NCI-H1417 treated with DMSO at 0.1 percent for 48 hours (cell line): ENCODE data around the gene ALKBH1.
A peak's percentile ranks its signal among the peaks of the same experiment; 100 is the strongest.
"Not testable (repeated sequence)": the region's sequence is repeated elsewhere in the genome, so short reads cannot be mapped to it uniquely, and the experiment has no call there.

Source experiments
- DNase-seq: peaks from one replicate; lab custom pipeline; 2025; lab: John Stamatoyannopoulos, UW

Gene ALKBH1

GRCh38 chr14:77707724-77708408, at the start of gene ALKBH1, which contains the start of gene SLIRP:
Gene ALKBH1 (minus strand): TSS chr14:77708023. CDS start chr14:77708004, 19 bp downstream.
Gene SLIRP (plus strand): TSS chr14:77708103. CDS start chr14:77708112, 9 bp downstream.
- DNase-seq: peak; percentile 18

- no peak for DNase-seq
These were observed 45.1 kb upstream of the ALKBH1 start for GRCh38 chr14:77752799-77753516.

- no peak for DNase-seq
These were observed 44.4 kb upstream of the ALKBH1 start for GRCh38 chr14:77752266-77752665.

- DNase-seq: not testable (repeated sequence)
These were observed 39.6 kb upstream of the ALKBH1 start for GRCh38 chr14:77747425-77747824.

GRCh38 chr14:77746064-77746702, 38.4 kb upstream of the ALKBH1 start:
- no peak for DNase-seq

- DNase-seq: no peak
These were observed 33.6 kb upstream of the ALKBH1 start for GRCh38 chr14:77741438-77741837.

GRCh38 chr14:77738559-77739250, 30.9 kb upstream of the ALKBH1 start:
- DNase-seq: no peak

GRCh38 chr14:77730976-77731497, 23.2 kb upstream of the ALKBH1 start:
- no peak for DNase-seq

GRCh38 chr14:77722301-77722700, 14.5 kb upstream of the ALKBH1 start:
- no peak for DNase-seq

GRCh38 chr14:77721437-77721836, 13.6 kb upstream of the ALKBH1 start:
- DNase-seq: no peak

GRCh38 chr14:77717608-77718305, 9.9 kb upstream of the ALKBH1 start:
- no peak for DNase-seq

- DNase-seq: no peak
These were observed 7.1 kb upstream of the ALKBH1 start for GRCh38 chr14:77714926-77715325.

- no peak for DNase-seq
These were observed 2.5 kb upstream of the ALKBH1 start for GRCh38 chr14:77710364-77710763.

- DNase-seq: no peak
These were observed 1.6 kb upstream of the ALKBH1 start for GRCh38 chr14:77709412-77709811.

GRCh38 chr14:77708749-77709148, 926 bp upstream of the ALKBH1 start:
- no peak for DNase-seq

GRCh38 chr14:77707355-77707723, 484 bp downstream of the ALKBH1 start:
- no peak for DNase-seq

- DNase-seq: no peak
These were observed 16.6 kb downstream of the ALKBH1 start for GRCh38 chr14:77691259-77691658.

- DNase-seq: no peak
These were observed 25.7 kb downstream of the ALKBH1 start for GRCh38 chr14:77682158-77682553.

GRCh38 chr14:77681196-77682157, 26.3 kb downstream of the ALKBH1 start:
- no peak for DNase-seq

- no peak for DNase-seq
These were observed 32.9 kb downstream of the ALKBH1 start for GRCh38 chr14:77674931-77675330.
